Natural killer cell (primary cell): ENCODE data around the gene COX20. TPM values are rescaled to one million over a fixed set of nuclear protein-coding genes. Genes with fewer than 3 reads are reported as not detected.

Source experiments
- ATAC-seq, 3 donors: fragments of 150-1000 bp in 2 of 3; fragments of 200-7000 bp in 1 of 3; cut with Tn5 transposase; 1 replicate in 1 of 3; 2 replicates in 2 of 3; pipeline ENCODE4 v1.10.0; 2021; ENCODE audit warnings: mild to moderate bottlenecking in 2 of 3, moderate library complexity in 2 of 3
- DNase-seq, 2 donors: peaks; one replicate each; pipeline versions ENCODE4 v3.0.0 to v3.0.0-alpha.2; 2013 to 2021; ENCODE audit warnings: mixed read lengths in 1 of 2
- H3K27ac ChIP-seq: one replicate; pipeline ENCODE4 v1.5.1; 2013; ENCODE audit warnings: mild to moderate bottlenecking, low read length
- H3K27me3 ChIP-seq: one replicate; pipeline ENCODE4 v1.6.1; 2013; ENCODE audit warnings: low read length; ENCODE audit not compliant: control insufficient read depth, insufficient read depth
- H3K36me3 ChIP-seq: one replicate; pipeline ENCODE4 v1.6.1; 2013; ENCODE audit warnings: low read length; ENCODE audit not compliant: control insufficient read depth, insufficient read depth
- H3K4me1 ChIP-seq: one replicate; pipeline ENCODE4 v1.6.1; 2013; ENCODE audit warnings: low read length; ENCODE audit not compliant: control insufficient read depth, insufficient read depth
- H3K4me3 ChIP-seq: one replicate; pipeline ENCODE4 v1.5.1; 2013; ENCODE audit warnings: low read length
- H3K9me3 ChIP-seq: one replicate; pipeline ENCODE4 v1.6.1; 2013; ENCODE audit warnings: low read length; ENCODE audit not compliant: control insufficient read depth, insufficient read depth
- H3K27ac Mint-ChIP-seq, 2 donors: one replicate each; pipeline ENCODE4 v1.8.0; 2022; ENCODE audit warnings: mild to moderate bottlenecking in 2 of 2, mixed read lengths in 2 of 2, moderate library complexity in 1 of 2
- H3K27me3 Mint-ChIP-seq, 2 donors: one replicate each; pipeline ENCODE4 v1.8.0; 2022; ENCODE audit warnings: low read depth in 2 of 2, mixed read lengths in 2 of 2
- H3K36me3 Mint-ChIP-seq: one replicate; pipeline ENCODE4 v1.8.0; 2022; ENCODE audit warnings: mixed read lengths
- H3K4me1 Mint-ChIP-seq, 2 donors: one replicate each; pipeline ENCODE4 v1.8.0; 2022; ENCODE audit warnings: mixed read lengths in 2 of 2
- H3K4me3 Mint-ChIP-seq: one replicate; pipeline ENCODE4 v1.8.0; 2022; ENCODE audit warnings: mild to moderate bottlenecking, moderate library complexity, mixed read lengths
- H3K9me3 Mint-ChIP-seq, 2 donors: one replicate each; pipeline ENCODE4 v1.8.0; 2022; ENCODE audit warnings: mixed read lengths in 2 of 2
- WGBS: methylation state at CpG from one replicate; pipeline ENCODE4 v1.1.7; 2013; ENCODE audit warnings: missing lambda C conversion rate; ENCODE audit not compliant: insufficient coverage; 5-methylcytosine and 5-hydroxymethylcytosine counted together
- intact Hi-C: fragments of 100-400 bp; cut with micrococcal nuclease; formaldehyde crosslinking; loops from one replicate; pipeline ENCODE4 v1.14.2; 2022
- total RNA-seq, 4 donors: library from RNA; stranded (reverse); fragments of 120-200 nt in 1 of 4; gene quantifications; one replicate each; pipeline versions ENCODE4 v1.2.3 to v1.2.4, GENCODE V29; 2013 to 2022
- TF ChIP-seq, protein P1 (sequence below): fragments of 200-600 bp; IDR thresholded peaks from one replicate; pipeline ENCODE4 v1.8.0; 2022; ENCODE audit warnings: antibody characterized with exemption

Gene COX20
- total RNA-seq, 3 donors from 2014 or later (not counting 1 experiment from before 2014, with no cell fraction given), result 24.3 to 25.4 (median 24.9) TPM

DNA sequence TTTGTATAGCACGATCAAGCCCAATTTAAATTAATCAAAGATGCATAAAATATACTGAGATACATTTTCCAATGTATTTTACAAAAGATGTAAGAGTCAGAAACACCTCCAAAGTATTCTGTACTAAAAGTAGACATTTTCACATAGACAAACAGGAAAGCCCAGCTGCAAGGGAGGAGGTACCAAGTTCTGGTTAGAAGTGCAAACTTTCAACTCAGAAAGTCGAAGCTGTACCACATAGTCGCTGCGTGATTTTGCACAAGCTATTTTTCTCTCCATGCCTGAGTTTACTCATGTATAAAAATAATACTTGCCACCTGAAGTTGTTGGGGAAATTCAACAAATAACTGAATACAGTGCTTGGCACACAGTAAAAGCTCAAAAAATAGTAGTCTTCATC is 34.5 kb downstream of the COX20 start:
- Histone ChIP-seq H3K4me1 (peaks cover 14% of the 10 kb centered on the region), H3K9me3 (no peaks in the 10 kb centered on the region), H3K27ac (peak overlapping the region; percentile 24), H3K4me3 (no peak overlapping the region), H3K36me3 (no peaks in the 10 kb centered on the region), H3K27me3 (no peaks in the 10 kb centered on the region)
- TF ChIP-seq, protein P1, sequence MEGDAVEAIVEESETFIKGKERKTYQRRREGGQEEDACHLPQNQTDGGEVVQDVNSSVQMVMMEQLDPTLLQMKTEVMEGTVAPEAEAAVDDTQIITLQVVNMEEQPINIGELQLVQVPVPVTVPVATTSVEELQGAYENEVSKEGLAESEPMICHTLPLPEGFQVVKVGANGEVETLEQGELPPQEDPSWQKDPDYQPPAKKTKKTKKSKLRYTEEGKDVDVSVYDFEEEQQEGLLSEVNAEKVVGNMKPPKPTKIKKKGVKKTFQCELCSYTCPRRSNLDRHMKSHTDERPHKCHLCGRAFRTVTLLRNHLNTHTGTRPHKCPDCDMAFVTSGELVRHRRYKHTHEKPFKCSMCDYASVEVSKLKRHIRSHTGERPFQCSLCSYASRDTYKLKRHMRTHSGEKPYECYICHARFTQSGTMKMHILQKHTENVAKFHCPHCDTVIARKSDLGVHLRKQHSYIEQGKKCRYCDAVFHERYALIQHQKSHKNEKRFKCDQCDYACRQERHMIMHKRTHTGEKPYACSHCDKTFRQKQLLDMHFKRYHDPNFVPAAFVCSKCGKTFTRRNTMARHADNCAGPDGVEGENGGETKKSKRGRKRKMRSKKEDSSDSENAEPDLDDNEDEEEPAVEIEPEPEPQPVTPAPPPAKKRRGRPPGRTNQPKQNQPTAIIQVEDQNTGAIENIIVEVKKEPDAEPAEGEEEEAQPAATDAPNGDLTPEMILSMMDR, result no peak
- WGBS, result 53% methylated on average over 3 of the region's 4 CpGs
- no peaks in the 10 kb centered on the region for H3K9me3 Mint-ChIP-seq
- DNase-seq, result no peak
- H3K27ac Mint-ChIP-seq, result peak overlapping the region; percentile 74 to 89
- peak; percentile 70 to 90 (median 84) for ATAC-seq
- no peaks in the 10 kb centered on the region for H3K27me3 Mint-ChIP-seq
- H3K4me3 Mint-ChIP-seq, result peak overlapping the region; percentile 78
- no peaks in the 10 kb centered on the region for H3K36me3 Mint-ChIP-seq
- peaks cover 20 to 25% of the 10 kb centered on the region in 2 donors for H3K4me1 Mint-ChIP-seq
- intact Hi-C loops, result loop anchor here (10.0 kb wide), 1 partner anchor 415 kb away; the partner anchor contains the start of gene ADSS2

DNA sequence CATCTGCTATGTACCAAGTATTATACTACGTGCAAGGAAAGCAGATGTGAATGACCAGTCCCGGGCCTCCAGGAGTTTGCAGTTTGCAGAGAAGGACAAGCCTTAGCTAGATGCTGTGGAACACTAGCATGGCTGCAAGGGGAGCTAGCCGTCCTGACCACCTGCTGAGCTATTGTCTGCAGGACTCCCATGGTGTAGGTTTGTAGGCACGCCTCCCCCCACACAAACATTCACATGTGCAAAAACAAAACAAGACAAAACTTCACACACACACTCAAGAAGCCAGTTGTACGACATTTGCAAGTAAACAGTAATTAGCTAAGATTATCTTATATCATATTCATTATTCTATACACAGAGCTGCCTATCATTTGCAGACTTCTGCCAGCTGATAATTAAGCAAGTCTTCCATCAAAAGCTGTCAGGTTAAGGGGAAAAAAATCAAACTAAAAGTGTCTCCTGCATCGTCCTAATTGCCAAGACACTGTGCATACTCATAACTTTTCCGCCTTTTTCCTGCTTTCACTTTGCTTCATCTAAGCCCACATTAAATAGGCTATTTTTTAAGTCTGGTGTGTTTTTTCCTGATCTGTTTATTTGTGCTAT is 39.6 kb downstream of the COX20 start:
- Histone ChIP-seq H3K9me3 (no peaks in the 10 kb centered on the region), H3K4me1 (peaks cover 6% of the 10 kb centered on the region), H3K27ac (no peak overlapping the region), H3K4me3 (no peak overlapping the region), H3K27me3 (no peaks in the 10 kb centered on the region), H3K36me3 (no peaks in the 10 kb centered on the region)
- Mint-ChIP-seq H3K9me3 (no peaks in the 10 kb centered on the region), H3K4me1 (peaks cover 3% of the 10 kb centered on the region in 2 donors), H3K36me3 (no peaks in the 10 kb centered on the region), H3K27me3 (no peaks in the 10 kb centered on the region), H3K27ac (no peak overlapping the region), H3K4me3 (no peak overlapping the region)
- DNase-seq, result no peak
- TF ChIP-seq, protein P1, result no peak
- ATAC-seq, result no peak
- intact Hi-C loops, result no loop called here
- 96% methylated on average over 7 of the region's 7 CpGs for WGBS

DNA sequence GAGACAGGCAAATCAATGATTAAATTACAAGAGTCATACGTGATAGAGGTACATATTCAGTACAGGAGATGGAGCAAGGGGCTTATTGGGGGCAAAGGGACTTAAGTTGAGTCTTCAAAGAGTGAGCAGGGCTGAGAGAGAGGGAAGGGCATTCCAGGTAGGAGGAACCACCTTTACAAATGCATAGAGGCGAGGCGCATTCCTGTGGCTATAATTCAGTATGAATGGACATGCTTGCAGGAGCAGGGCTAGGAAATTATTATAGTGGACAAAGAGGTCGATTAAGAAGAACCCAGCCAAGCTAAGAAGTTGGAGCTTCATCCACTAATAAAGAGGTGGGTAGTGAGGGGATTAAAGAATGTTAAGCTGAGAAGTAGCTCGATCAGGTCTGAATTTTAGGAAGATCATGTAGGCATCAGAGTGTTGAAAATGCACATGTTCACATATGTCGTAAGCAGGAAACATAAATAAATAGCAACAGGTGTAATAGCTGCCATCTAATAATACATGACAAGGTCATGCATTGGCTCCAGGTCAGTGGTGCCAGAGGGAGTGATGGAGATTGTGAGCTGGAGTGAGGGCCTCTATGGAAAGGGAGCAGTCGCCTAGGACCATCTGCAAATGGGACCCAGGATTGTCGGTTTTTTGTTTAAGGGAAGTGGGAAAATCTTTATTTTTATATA is 40.9 kb downstream of the COX20 start:
- H3K4me3 Mint-ChIP-seq, result no peak overlapping the region
- Histone ChIP-seq H3K4me1 (no peaks in the 10 kb centered on the region), H3K4me3 (no peak overlapping the region), H3K27ac (no peak overlapping the region), H3K36me3 (no peaks in the 10 kb centered on the region), H3K27me3 (no peaks in the 10 kb centered on the region), H3K9me3 (no peaks in the 10 kb centered on the region)
- no peaks in the 10 kb centered on the region for H3K4me1 Mint-ChIP-seq
- no peaks in the 10 kb centered on the region for H3K9me3 Mint-ChIP-seq
- no peaks in the 10 kb centered on the region for H3K27me3 Mint-ChIP-seq
- ATAC-seq (no peak), DNase-seq (no peak)
- WGBS, result 95% methylated on average over 8 of the region's 8 CpGs
- intact Hi-C loops, result no loop called here
- H3K36me3 Mint-ChIP-seq, result no peaks in the 10 kb centered on the region
- H3K27ac Mint-ChIP-seq, result no peak overlapping the region
- TF ChIP-seq, protein P1, result no peak
